H1 (cell line): ENCODE data around the gene CACNB2. TPM values are rescaled to one million over a fixed set of nuclear protein-coding genes. Genes with fewer than 3 reads are reported as not detected.

Experiments used
- ATF2 ChIP-seq: IDR thresholded peaks from 2 replicates; pipeline ENCODE4 v1.6.1; 2012; ENCODE audit warnings: low read length, inconsistent platforms
- TCF12 ChIP-seq: IDR thresholded peaks from 2 replicates; pipeline ENCODE4 v1.6.1; 2011; ENCODE audit warnings: low read depth, mild to moderate bottlenecking, low read length
- polyA plus RNA-seq, 7 experiments: library from polyadenylated mRNA; depleted of rRNA in 3 of 7; stranded (reverse) in 5 of 7; unstranded in 2 of 7; fragments of >200 nt in 5 of 7; fragments of 200-250 nt in 2 of 7; gene quantifications; 1 replicate in 5 of 7; 2 replicates in 1 of 7; 4 replicates in 1 of 7; pipeline versions ENCODE4 v1.2.1 to v1.2.3, GENCODE V29; 2011 to 2013; ENCODE audit warnings: missing spikeins in 2 of 7, mixed read lengths in 2 of 7
- total RNA-seq: library from RNA; stranded (reverse); fragmentation: NEBNext Ultra II Directional; extraction: Animal tissue kit (Norgen Biotek cat#: 25700); gene quantifications from 2 replicates; pipeline ENCODE4 v1.2.1, GENCODE V29; 2021

Gene CACNB2
- total and polyA plus RNA-seq, 2 of the 8 experiments (the other 6 are each of a cell fraction or from before 2014, with no cell fraction given): 2.4 to 3.2 TPM

- TF ChIP-seq ATF2: no peak
- no peak for TF ChIP-seq TCF12
Measured at GRCh38 chr10:18532881-18533535, 392.8 kb downstream of the CACNB2 start (continued).
